Upper lobe of right lung (tissue), 1 donor: Measurements from ENCODE around the gene CDH7. TPM values are rescaled to one million over a fixed set of nuclear protein-coding genes. Genes with fewer than 3 reads are reported as not detected.

Experiments used
- ATAC-seq: fragments of 200-7000 bp; cut with Tn5 transposase; one replicate; pipeline ENCODE4 v1.9.1; 2020; ENCODE audit warnings: mild to moderate bottlenecking, moderate library complexity
- DNase-seq: peaks from one replicate; pipeline ENCODE4 v3.0.0-alpha.2; 2020
- H3K27ac ChIP-seq: fragments of 200-600 bp; one replicate; pipeline ENCODE4 v1.8.0; 2022
- H3K27me3 ChIP-seq: fragments of 200-600 bp; one replicate; pipeline ENCODE4 v1.8.0; 2022; ENCODE audit warnings: mild to moderate bottlenecking
- H3K36me3 ChIP-seq: fragments of 200-600 bp; one replicate; pipeline ENCODE4 v1.8.0; 2022
- H3K4me1 ChIP-seq: fragments of 200-600 bp; one replicate; pipeline ENCODE4 v1.8.0; 2022
- H3K4me3 ChIP-seq: fragments of 200-600 bp; one replicate; pipeline ENCODE4 v1.8.0; 2022; ENCODE audit warnings: mild to moderate bottlenecking
- H3K9me3 ChIP-seq: fragments of 200-600 bp; one replicate; pipeline ENCODE4 v1.8.0; 2022
- intact Hi-C: fragments of 100-400 bp; cut with DNase I; formaldehyde crosslinking; loops from one replicate; pipeline ENCODE4 v1.11.0; 2022
- total RNA-seq: library from RNA; stranded (reverse); fragmentation: NEBNext Ultra II Directional; extraction: Animal tissue kit (Norgen Biotek cat#: 25700); gene quantifications from one replicate; pipeline ENCODE4 v1.2.1, GENCODE V29; 2021
- TF ChIP-seq, protein P1 (sequence below): fragments of 200-600 bp; IDR thresholded peaks from one replicate; pipeline ENCODE4 v1.8.0; 2022; ENCODE audit warnings: antibody characterized with exemption
- donor health status: DM: no; HTN: yes; CAD: no; lungs with severe emphysema.

CDH7 gene
- total RNA-seq, 1 donor from 2014 or later = not detected

DNA sequence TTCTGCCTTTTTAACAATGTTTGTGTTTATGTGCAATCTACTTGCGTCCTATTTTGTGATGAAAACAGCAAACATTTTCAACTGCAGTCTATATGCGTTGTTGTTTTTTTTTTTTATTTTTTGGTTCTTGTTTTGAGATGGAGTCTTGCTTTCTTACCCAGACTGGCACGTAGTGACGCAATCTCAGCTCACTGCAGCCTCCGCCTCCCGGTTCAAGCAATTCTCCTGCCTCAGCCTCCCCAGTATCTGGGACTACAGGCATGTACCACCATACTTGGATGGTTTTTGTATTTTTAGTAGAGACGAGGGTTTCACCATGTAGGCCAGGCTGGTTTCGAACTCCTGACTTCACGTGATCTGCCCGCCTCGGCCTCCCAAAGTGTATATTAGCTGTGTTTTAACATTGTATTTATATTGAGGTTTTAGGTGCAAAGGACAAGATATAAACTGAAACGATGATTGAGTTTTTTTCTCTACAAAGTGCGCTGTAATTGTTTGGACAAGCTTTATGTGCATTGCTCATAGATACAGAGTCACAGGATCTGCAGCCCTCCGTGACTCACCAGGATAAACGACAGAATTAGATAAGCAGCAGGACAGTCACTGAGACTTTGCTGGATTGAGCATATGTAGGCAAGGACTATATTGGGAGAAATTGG lies 17.4 kb downstream of the CDH7 start:
- no peak overlapping the region for H3K27ac ChIP-seq
- TF ChIP-seq, protein P1, sequence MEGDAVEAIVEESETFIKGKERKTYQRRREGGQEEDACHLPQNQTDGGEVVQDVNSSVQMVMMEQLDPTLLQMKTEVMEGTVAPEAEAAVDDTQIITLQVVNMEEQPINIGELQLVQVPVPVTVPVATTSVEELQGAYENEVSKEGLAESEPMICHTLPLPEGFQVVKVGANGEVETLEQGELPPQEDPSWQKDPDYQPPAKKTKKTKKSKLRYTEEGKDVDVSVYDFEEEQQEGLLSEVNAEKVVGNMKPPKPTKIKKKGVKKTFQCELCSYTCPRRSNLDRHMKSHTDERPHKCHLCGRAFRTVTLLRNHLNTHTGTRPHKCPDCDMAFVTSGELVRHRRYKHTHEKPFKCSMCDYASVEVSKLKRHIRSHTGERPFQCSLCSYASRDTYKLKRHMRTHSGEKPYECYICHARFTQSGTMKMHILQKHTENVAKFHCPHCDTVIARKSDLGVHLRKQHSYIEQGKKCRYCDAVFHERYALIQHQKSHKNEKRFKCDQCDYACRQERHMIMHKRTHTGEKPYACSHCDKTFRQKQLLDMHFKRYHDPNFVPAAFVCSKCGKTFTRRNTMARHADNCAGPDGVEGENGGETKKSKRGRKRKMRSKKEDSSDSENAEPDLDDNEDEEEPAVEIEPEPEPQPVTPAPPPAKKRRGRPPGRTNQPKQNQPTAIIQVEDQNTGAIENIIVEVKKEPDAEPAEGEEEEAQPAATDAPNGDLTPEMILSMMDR = no peak
- no peaks in the 10 kb centered on the region for H3K9me3 ChIP-seq
- DNase-seq = no peak
- H3K27me3 ChIP-seq = no peaks in the 10 kb centered on the region
- H3K4me3 ChIP-seq = no peak overlapping the region
- intact Hi-C loops = no loop called here
- H3K36me3 ChIP-seq = no peaks in the 10 kb centered on the region
- ATAC-seq = no peak
- no peaks in the 10 kb centered on the region for H3K4me1 ChIP-seq

DNA sequence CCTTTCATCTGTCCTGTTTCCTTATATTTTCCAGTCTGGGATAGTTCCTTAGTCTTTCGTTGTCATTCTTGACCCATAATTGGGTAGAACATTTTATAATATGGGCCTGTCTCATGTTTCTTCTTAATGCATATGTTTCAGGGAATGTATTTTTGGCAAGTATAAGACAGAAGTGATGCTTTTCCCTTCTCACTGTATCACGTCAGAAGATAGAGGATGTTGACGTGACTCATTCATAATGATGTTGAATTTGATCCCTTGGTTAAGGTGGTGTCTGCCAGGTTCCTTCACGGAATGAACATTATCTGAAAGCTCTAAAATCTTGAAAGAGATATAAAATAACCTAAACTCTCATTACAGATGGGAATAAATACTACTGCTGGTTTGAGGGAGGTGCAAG lies 18.8 kb downstream of the CDH7 start:
- no peaks in the 10 kb centered on the region for H3K9me3 ChIP-seq
- TF ChIP-seq, protein P1 = no peak
- H3K4me1 ChIP-seq = no peaks in the 10 kb centered on the region
- H3K27me3 ChIP-seq = no peaks in the 10 kb centered on the region
- ATAC-seq (no peak), DNase-seq (no peak)
- intact Hi-C loops = no loop called here
- H3K36me3 ChIP-seq = no peaks in the 10 kb centered on the region
- H3K4me3 ChIP-seq = no peak overlapping the region
- H3K27ac ChIP-seq = no peak overlapping the region

DNA sequence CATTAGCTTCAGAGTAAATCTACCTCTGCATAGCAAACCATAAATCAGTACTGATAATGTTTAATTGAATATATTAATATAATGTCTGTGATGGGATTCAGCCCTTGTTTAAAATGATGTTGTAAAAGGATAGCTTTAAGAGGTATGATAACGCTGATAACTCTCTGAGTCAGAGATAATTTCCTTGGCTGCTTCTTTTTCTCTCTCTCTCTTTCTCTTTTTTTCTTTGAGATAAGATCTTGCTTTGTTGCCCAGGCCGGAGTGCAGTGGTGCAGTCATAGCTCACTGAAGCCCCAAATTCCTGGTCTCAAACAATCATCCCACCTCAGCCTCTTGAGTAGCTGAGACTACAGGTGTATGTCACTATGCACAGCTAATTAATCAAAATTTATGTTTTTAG lies 35.7 kb downstream of the CDH7 start:
- Histone ChIP-seq H3K36me3 (no peaks in the 10 kb centered on the region), H3K4me1 (no peaks in the 10 kb centered on the region), H3K27ac (no peak overlapping the region), H3K4me3 (no peak overlapping the region), H3K9me3 (no peaks in the 10 kb centered on the region), H3K27me3 (no peaks in the 10 kb centered on the region)
- TF ChIP-seq, protein P1 = no peak
- ATAC-seq (no peak), DNase-seq (no peak)
- intact Hi-C loops = no loop called here

DNA sequence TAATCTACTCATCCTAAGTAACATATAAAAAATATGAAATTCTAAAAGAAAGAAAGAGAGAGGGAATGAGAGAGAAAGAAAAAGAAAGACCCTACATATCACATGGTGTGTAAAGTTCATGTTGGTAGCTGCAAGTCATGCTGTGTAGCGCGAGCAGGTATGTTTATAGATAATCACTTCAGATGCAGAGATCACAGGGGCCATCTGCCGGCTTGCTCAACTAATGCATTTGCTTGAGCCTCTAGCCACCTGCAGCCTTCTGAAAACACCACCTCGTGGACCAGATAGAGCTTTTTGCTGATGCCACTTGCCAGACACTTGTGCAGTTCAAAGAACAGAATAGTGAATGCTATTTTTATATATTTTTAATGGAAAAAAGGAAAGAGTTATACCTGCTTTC lies 37.6 kb downstream of the CDH7 start:
- no peak overlapping the region for H3K27ac ChIP-seq
- intact Hi-C loops = no loop called here
- TF ChIP-seq, protein P1 = no peak
- H3K27me3 ChIP-seq = no peaks in the 10 kb centered on the region
- H3K4me3 ChIP-seq = no peak overlapping the region
- DNase-seq = no peak
- no peaks in the 10 kb centered on the region for H3K4me1 ChIP-seq
- H3K9me3 ChIP-seq = no peaks in the 10 kb centered on the region
- H3K36me3 ChIP-seq = no peaks in the 10 kb centered on the region
- no peak for ATAC-seq

DNA sequence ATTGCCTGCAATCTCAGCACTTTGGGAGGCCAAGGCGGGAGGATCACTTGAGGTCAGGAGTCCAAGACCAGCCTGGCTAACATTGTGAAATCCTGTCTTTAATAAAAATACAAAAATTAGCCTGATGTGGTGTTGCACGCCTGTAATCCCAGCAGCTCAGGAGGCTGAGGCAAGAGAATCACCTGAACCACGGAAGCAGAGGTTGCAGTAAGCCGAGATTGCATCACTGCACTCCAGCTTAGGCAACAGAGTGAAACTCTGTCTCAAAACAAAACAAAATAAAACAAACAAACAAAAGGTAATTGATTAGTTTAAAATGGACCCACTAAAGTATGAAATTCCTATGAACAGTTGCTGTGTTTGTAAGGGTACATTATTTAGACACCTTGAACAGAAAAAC lies 39.8 kb downstream of the CDH7 start:
- Histone ChIP-seq H3K4me3 (no peak overlapping the region), H3K27ac (no peak overlapping the region), H3K9me3 (no peaks in the 10 kb centered on the region), H3K4me1 (no peaks in the 10 kb centered on the region), H3K27me3 (no peaks in the 10 kb centered on the region), H3K36me3 (no peaks in the 10 kb centered on the region)
- ATAC-seq (no peak), DNase-seq (no peak)
- TF ChIP-seq, protein P1 = no peak
- intact Hi-C loops = no loop called here

DNA sequence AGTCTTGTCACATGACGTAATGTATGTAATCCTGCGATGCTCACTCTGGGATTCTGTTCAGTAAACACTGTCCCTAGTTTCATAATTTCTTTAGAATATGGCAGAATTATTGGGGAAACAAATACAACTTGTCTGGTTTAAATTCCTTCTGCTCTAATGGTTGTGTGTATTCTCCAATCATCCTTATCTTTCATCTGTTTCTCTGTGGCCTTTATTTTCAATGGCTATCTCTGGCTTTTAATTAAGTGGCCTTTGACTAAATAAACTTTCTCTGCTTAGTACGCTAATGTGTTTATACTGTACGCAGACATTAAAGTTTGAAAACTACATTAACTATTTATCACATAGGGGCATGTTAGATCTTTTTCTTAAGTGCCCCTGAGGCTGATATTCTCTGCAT lies 40.9 kb downstream of the CDH7 start:
- H3K9me3 ChIP-seq = no peaks in the 10 kb centered on the region
- ATAC-seq (no peak), DNase-seq (no peak)
- no peak overlapping the region for H3K4me3 ChIP-seq
- intact Hi-C loops = no loop called here
- no peaks in the 10 kb centered on the region for H3K36me3 ChIP-seq
- no peak overlapping the region for H3K27ac ChIP-seq
- no peaks in the 10 kb centered on the region for H3K27me3 ChIP-seq
- no peaks in the 10 kb centered on the region for H3K4me1 ChIP-seq
- TF ChIP-seq, protein P1 = no peak
